C4-2B (cell line): Measurements from ENCODE around the gene GLCCI1.

Source experiments
- H3K27ac ChIP-seq: fragments of 450-650 bp; 2 replicates; pipeline ENCODE4 v1.5.1; 2017
- ZFX ChIP-seq: fragments of 450-650 bp; IDR thresholded peaks from 2 replicates; pipeline ENCODE4 v1.6.1; 2017
- TF ChIP-seq, protein P1 (sequence below): fragments of 450-650 bp; conservative IDR thresholded peaks from 2 replicates; pipeline ENCODE4 v1.5.1; 2017; ENCODE audit warnings: mild to moderate bottlenecking

The GLCCI1 gene

DNA sequence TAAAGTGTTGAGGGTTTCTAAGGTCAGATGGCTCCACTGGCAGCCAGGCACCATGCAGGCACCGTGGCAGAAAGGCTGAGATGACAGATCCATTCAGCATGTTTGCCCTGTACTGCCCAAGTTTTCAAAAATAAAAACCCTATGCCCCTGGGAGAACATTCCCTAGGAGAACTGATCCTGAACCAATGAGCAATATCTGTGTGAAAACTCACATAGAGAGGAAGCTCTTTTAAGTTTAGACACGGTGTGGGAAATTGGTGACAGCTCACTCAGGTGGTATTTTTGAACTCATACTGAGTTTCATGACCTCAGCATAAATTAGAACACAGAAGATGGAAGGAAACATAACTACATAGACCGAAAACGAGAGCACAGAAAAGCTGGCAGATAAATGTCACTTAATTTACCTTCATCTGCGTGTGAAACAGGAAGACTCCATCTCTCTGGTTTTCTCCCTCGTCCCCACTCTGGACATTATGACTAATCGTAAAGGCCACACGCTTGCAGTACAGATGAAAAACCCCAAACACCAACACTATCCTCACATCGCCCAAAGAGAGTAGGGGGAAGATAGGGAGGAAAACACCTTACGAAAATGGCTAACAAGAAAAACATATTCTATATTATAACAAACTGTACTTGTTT lies 165.6 kb downstream of the GLCCI1 start:
- H3K27ac ChIP-seq: no peak overlapping the region
- TF ChIP-seq, protein P1, sequence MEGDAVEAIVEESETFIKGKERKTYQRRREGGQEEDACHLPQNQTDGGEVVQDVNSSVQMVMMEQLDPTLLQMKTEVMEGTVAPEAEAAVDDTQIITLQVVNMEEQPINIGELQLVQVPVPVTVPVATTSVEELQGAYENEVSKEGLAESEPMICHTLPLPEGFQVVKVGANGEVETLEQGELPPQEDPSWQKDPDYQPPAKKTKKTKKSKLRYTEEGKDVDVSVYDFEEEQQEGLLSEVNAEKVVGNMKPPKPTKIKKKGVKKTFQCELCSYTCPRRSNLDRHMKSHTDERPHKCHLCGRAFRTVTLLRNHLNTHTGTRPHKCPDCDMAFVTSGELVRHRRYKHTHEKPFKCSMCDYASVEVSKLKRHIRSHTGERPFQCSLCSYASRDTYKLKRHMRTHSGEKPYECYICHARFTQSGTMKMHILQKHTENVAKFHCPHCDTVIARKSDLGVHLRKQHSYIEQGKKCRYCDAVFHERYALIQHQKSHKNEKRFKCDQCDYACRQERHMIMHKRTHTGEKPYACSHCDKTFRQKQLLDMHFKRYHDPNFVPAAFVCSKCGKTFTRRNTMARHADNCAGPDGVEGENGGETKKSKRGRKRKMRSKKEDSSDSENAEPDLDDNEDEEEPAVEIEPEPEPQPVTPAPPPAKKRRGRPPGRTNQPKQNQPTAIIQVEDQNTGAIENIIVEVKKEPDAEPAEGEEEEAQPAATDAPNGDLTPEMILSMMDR: no peak
- no peak for TF ChIP-seq ZFX

DNA sequence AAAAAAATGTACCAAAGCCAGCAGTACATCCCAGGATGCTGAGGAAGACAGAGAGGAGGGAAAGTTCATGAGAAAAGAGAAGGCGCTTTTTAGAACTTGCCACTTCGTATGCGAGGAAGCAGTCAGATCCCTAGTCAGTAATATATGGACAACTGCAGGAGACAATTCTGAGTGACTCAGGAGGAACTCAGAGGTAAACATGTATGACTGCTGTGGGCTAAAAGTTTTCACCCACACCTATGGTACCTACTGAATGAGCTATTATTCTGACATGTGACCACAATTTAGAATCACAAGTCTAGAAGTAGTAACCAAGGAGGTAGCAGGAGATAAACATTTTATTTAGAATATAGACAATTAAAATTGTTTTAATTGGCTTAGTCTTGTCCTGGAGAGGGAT lies 166.8 kb downstream of the GLCCI1 start:
- no peak for TF ChIP-seq ZFX
- TF ChIP-seq, protein P1: no peak
- H3K27ac ChIP-seq: no peak overlapping the region

DNA sequence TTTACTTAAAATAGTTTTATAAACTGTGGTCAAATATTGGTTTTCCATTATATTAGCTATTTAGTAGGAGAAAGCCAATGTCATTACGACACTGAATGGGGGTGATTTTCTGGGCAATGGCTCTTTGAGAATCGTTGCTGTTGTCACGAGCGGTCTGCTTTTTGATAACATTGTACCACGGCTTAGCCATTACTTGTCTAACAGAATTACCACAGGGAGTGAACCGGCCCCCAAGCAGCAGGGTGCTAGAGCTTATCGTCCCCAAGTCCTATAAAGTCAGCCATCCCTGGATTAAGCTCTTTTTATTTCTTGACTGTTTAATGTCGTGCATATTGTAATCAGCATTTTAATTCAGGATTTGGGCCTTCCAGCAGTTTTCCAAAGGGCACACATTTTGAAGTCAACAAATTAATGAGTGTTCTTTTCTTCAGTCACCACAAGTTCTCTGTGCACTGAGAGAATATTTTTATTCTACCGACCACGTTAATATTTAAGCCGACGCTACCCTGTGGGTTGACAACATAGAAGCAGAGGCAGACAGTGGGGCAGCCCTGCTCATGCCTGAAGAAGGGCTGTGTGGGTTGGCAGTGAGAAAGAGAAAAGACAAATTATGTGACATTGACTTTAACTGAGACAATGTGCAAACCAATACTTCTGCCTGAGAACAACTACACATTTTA lies 167.6 kb downstream of the GLCCI1 start:
- TF ChIP-seq ZFX: no peak
- TF ChIP-seq, protein P1: no peak
- no peak overlapping the region for H3K27ac ChIP-seq
